Calu3 (cell line): ENCODE results near the gene MSI2. TPM values are rescaled to one million over a fixed set of nuclear protein-coding genes. Genes with fewer than 3 reads are reported as not detected.

Source experiments
- BruUV-seq: library from RNA; stranded (reverse); fragments of 400-500 nt; replicated peaks from 2 replicates; lab custom pipeline; 2021; lab: Mats Ljungman, UMichigan
- CTCF ChIA-PET: fragments of 300-600 bp; sonication (Branson Sonifier 250); formaldehyde crosslinking; loops from one replicate; lab custom pipeline; 2022; ENCODE audit warnings: antibody characterized with exemption; lab: Charles Lee
- DNase-seq: peaks from one replicate; pipeline ENCODE4 v3.0.0; 2022
- H3K27ac Mint-ChIP-seq: one replicate; pipeline ENCODE4 v1.8.0; 2022; ENCODE audit warnings: mixed read lengths; ENCODE audit not compliant: unreplicated experiment
- H3K27me3 Mint-ChIP-seq: one replicate; pipeline ENCODE4 v1.8.0; 2022; ENCODE audit warnings: mixed read lengths; ENCODE audit not compliant: unreplicated experiment
- H3K36me3 Mint-ChIP-seq: one replicate; pipeline ENCODE4 v1.8.0; 2022; ENCODE audit warnings: mild to moderate bottlenecking, moderate library complexity, mixed read lengths; ENCODE audit not compliant: insufficient read depth, unreplicated experiment
- H3K4me1 Mint-ChIP-seq: one replicate; pipeline ENCODE4 v1.8.0; 2022; ENCODE audit warnings: mild to moderate bottlenecking, low read depth, mixed read lengths; ENCODE audit not compliant: unreplicated experiment
- H3K4me3 Mint-ChIP-seq: one replicate; pipeline ENCODE4 v1.8.0; 2022; ENCODE audit warnings: mild to moderate bottlenecking, low read depth, moderate library complexity, mixed read lengths; ENCODE audit not compliant: unreplicated experiment
- H3K9me3 Mint-ChIP-seq: one replicate; pipeline ENCODE4 v1.8.0; 2022; ENCODE audit warnings: low read depth, mixed read lengths; ENCODE audit not compliant: unreplicated experiment
- intact Hi-C: fragments of 100-400 bp; cut with micrococcal nuclease; formaldehyde crosslinking; loops from one replicate; pipeline ENCODE4 v1.10.0; 2022; ENCODE audit not compliant: unreplicated experiment
- total RNA-seq: library from RNA; stranded (reverse); gene quantifications from 2 replicates; pipeline ENCODE4 v1.2.3, GENCODE V29; 2022
- TF ChIP-seq, protein P1 (sequence below): fragments of 200-600 bp; IDR thresholded peaks from one replicate; pipeline ENCODE4 v1.8.0; 2022; ENCODE audit warnings: antibody characterized with exemption; ENCODE audit not compliant: unreplicated experiment

MSI2 gene
- total RNA-seq, 1 experiment from 2014 or later, result 66.4 TPM

DNA sequence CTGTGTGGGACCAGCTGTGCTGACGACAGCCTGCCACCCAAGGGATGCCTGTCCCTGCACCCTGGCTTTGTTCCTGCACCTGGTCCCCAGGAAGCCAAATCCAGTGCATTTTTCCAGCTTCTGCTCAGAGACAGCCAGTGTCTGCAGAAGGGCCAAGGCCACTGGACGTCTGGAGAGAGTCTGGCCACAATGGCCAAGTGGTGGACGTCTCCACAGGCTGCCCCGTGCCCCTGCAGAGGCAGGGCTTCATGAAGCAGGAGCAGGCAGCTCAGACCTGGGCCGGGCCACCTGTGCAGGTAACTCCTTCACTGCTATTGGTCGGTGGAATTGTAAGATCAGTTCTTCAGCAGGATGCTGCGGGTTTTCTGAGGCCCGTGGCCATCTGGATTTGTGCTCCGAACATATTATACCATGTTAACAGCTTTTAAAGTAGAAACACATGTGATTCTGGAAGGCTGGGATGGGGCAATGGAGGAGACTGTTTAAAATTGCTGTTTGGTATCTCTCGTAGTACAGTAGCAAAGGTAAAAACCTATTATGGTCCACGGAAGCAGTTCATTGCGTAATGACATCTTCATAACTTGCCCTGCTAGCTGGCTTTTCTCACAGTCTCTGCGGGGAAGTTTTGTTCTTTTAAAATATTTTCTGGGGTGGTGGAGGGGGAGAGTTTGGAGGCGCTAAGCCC is 303.5 kb downstream of the MSI2 start:
- no TSS peak for BruUV-seq
- peaks cover 4% of the 10 kb centered on the region for H3K36me3 Mint-ChIP-seq
- H3K4me1 Mint-ChIP-seq, result no peaks in the 10 kb centered on the region
- no peaks in the 10 kb centered on the region for H3K27me3 Mint-ChIP-seq
- intact Hi-C loops, result no loop called here
- no peak overlapping the region for H3K4me3 Mint-ChIP-seq
- DNase-seq, result no peak
- H3K9me3 Mint-ChIP-seq, result no peaks in the 10 kb centered on the region
- H3K27ac Mint-ChIP-seq, result no peak overlapping the region
- TF ChIP-seq, protein P1, sequence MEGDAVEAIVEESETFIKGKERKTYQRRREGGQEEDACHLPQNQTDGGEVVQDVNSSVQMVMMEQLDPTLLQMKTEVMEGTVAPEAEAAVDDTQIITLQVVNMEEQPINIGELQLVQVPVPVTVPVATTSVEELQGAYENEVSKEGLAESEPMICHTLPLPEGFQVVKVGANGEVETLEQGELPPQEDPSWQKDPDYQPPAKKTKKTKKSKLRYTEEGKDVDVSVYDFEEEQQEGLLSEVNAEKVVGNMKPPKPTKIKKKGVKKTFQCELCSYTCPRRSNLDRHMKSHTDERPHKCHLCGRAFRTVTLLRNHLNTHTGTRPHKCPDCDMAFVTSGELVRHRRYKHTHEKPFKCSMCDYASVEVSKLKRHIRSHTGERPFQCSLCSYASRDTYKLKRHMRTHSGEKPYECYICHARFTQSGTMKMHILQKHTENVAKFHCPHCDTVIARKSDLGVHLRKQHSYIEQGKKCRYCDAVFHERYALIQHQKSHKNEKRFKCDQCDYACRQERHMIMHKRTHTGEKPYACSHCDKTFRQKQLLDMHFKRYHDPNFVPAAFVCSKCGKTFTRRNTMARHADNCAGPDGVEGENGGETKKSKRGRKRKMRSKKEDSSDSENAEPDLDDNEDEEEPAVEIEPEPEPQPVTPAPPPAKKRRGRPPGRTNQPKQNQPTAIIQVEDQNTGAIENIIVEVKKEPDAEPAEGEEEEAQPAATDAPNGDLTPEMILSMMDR, result no peak
- CTCF ChIA-PET, result no interaction called here

DNA sequence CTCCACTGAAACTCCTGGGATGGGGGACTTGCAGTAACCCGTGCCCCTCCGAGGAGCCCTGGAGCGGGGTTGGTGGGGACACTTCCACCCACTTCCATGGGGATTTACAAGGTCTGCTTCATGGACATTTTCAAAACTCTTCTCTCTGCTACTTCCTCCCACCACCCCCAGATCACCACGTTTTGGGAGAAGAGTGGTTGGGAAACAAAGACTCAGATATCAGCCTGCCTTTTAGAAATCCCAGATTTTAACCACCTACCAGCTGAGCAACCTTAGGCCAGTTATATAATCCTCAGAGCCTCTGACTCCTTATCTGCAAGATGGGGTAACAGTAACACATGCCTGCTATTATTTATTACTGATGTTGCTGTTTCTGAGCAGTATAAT is 304.0 kb downstream of the MSI2 start:
- no peaks in the 10 kb centered on the region for H3K4me1 Mint-ChIP-seq
- intact Hi-C loops, result no loop called here
- no peaks in the 10 kb centered on the region for H3K9me3 Mint-ChIP-seq
- TF ChIP-seq, protein P1, result no peak
- no peak overlapping the region for H3K27ac Mint-ChIP-seq
- CTCF ChIA-PET, result no interaction called here
- no peaks in the 10 kb centered on the region for H3K27me3 Mint-ChIP-seq
- no peak overlapping the region for H3K4me3 Mint-ChIP-seq
- H3K36me3 Mint-ChIP-seq, result peaks cover under 1% of the 10 kb centered on the region
- BruUV-seq, result no TSS peak
- no peak for DNase-seq

DNA sequence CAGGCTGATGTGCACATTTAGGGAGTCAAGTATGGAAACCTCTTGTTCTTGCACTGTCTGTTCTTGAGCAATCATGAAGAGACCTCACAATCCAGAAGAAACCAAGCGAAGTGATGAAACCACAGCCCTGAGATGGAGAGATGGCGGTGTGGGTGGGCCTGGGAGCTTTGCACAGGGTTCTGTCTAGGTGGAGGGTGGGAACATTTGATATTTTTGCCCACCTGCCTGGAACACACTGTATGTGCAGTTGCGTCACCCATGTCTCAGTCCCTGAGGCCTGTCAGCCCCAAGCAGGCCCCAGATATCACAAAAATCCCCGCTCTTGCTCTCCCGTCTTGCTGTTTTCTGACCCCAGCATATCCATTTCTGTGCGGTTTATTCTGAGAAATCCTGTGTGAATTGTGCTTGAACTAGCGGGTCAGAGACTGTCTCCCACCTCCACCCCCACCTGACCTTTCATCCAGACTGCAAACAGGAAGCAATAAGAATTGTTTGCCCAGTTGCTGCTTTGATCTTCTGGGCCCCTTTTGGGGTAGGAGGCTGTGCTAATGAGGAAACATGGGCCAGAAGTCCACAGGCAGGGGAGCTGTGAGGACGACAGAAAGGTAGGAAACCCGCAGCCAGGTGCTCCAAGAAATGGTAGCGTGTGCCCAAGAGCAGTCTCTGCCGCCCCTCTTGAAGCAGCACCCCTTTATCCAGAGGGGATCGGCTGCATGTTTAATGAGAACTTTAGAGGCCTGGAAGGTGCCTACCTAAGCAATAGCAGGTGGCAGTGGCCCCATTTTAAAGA is 304.9 kb downstream of the MSI2 start:
- CTCF ChIA-PET, result interaction anchor here (0.6 kb wide), 1 partner anchor 307 kb away, joined by 3 read pairs; no protein-coding TSS in a partner anchor
- Mint-ChIP-seq H3K4me3 (no peak overlapping the region), H3K27me3 (no peaks in the 10 kb centered on the region), H3K9me3 (no peaks in the 10 kb centered on the region), H3K27ac (no peak overlapping the region), H3K4me1 (no peaks in the 10 kb centered on the region), H3K36me3 (no peaks in the 10 kb centered on the region)
- TF ChIP-seq, protein P1, result no peak
- DNase-seq, result no peak
- intact Hi-C loops, result no loop called here
- BruUV-seq, result no TSS peak

DNA sequence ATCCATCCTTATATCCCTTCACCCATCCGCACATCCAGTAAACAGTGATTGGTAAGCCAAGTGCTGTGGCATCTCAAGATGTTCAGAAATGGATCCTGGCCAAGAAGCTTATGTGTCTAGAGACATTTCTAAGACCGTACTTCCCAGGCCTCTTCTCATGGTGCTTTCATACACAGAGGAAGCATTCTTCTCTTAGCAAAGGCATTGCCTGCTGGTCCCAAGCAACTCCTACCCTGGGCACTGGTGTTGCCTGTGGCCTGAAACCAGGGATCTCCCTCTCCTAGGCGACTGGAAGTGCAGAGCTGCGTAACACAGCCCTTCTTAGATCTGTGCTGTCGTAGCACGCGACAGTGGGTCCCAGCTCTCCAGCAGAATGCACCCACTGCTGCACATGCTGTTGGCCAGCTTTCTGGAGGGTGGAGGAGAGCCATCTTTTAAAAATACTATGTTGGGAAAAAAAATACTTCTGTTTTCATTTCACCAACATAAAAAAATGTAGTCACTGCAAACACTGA is 305.9 kb downstream of the MSI2 start:
- Mint-ChIP-seq H3K4me1 (no peaks in the 10 kb centered on the region), H3K9me3 (no peaks in the 10 kb centered on the region), H3K4me3 (no peak overlapping the region), H3K27me3 (no peaks in the 10 kb centered on the region), H3K36me3 (no peaks in the 10 kb centered on the region), H3K27ac (no peak overlapping the region)
- CTCF ChIA-PET, result no interaction called here
- TF ChIP-seq, protein P1, result no peak
- no TSS peak for BruUV-seq
- no peak for DNase-seq
- intact Hi-C loops, result no loop called here
